HEK293 (cell line): ENCODE results near the gene STPG3.

Source experiments
- CTCF ChIA-PET: fragments of 350-600 bp; formaldehyde crosslinking; extraction: SDS; loops from one replicate; lab custom pipeline; 2021; ENCODE audit warnings: antibody characterized with exemption; lab: Yijun Ruan, JAX
- POLR2A ChIA-PET: fragments of 300-600 bp; formaldehyde crosslinking; extraction: SDS; loops from one replicate; lab custom pipeline; 2020; ENCODE audit warnings: antibody characterized with exemption, inconsistent platforms; lab: Yijun Ruan, JAX
- H3K27ac ChIP-seq: fragments of 200-500 bp; sonication (Bioruptor generic); 2 replicates; pipeline ENCODE4 v1.5.1; 2014; ENCODE audit warnings: low read depth, low read length, control low read depth, inconsistent platforms; ENCODE audit errors: extremely low read depth
- H3K36me3 ChIP-seq, 2 experiments: fragments of 200-500 bp in 1 of 2; sonication (Bioruptor generic) in 1 of 2; 1 replicate in 1 of 2; 2 replicates in 1 of 2; pipeline ENCODE4 v1.5.1; 2014 to 2017; ENCODE audit warnings: inconsistent platforms in 2 of 2, low read length in 2 of 2; ENCODE audit not compliant: control insufficient read depth in 2 of 2, insufficient read depth in 1 of 2
- H3K4me1 ChIP-seq: fragments of 200-500 bp; sonication (Bioruptor generic); 2 replicates; pipeline ENCODE4 v1.5.1; 2014; ENCODE audit warnings: mild to moderate bottlenecking, low read length, inconsistent platforms; ENCODE audit not compliant: control insufficient read depth, insufficient read depth
- H3K4me3 ChIP-seq: 2 replicates; pipeline ENCODE4 v1.5.1; 2011; ENCODE audit warnings: low read depth, mild to moderate bottlenecking, control low read depth, low read length, moderate library complexity
- H3K9me3 ChIP-seq: fragments of 200-500 bp; sonication (Bioruptor generic); 2 replicates; pipeline ENCODE4 v1.5.1; 2014; ENCODE audit warnings: low read depth, low read length, inconsistent platforms; ENCODE audit not compliant: control insufficient read depth, insufficient read depth
- ATF2 ChIP-seq: fragments of 450-650 bp; formaldehyde crosslinking; IDR thresholded peaks from 2 replicates; pipeline ENCODE4 v1.5.1; 2016; ENCODE audit warnings: missing biosample characterization, missing genetic modification characterization, low read depth
- BCL6B ChIP-seq: fragments of 450-650 bp; formaldehyde crosslinking; IDR thresholded peaks from 2 replicates; pipeline ENCODE4 v1.5.1; 2017; ENCODE audit warnings: missing biosample characterization, missing genetic modification characterization
- ELK4 ChIP-seq: IDR thresholded peaks from 2 replicates; pipeline ENCODE4 v1.6.1; 2011; ENCODE audit warnings: mild to moderate bottlenecking, low read depth, low read length, borderline replicate concordance
- GLI2 ChIP-seq: fragments of 450-650 bp; formaldehyde crosslinking; IDR thresholded peaks from 2 replicates; pipeline ENCODE4; 2017; ENCODE audit warnings: missing biosample characterization, missing genetic modification characterization, low read depth, borderline replicate concordance
- KLF8 ChIP-seq: fragments of 450-650 bp; formaldehyde crosslinking; IDR thresholded peaks from 2 replicates; pipeline ENCODE4 v1.5.1; 2016; ENCODE audit warnings: missing biosample characterization, missing genetic modification characterization
- MZF1 ChIP-seq: fragments of 450-650 bp; formaldehyde crosslinking; IDR thresholded peaks from 2 replicates; pipeline ENCODE4 v1.5.1; 2017; ENCODE audit warnings: missing biosample characterization, missing genetic modification characterization, borderline replicate concordance
- WT1 ChIP-seq: fragments of 450-650 bp; formaldehyde crosslinking; IDR thresholded peaks from 2 replicates; pipeline ENCODE4 v1.5.1; 2016; ENCODE audit warnings: missing biosample characterization, missing genetic modification characterization
- ZBTB26 ChIP-seq: fragments of 450-650 bp; formaldehyde crosslinking; optimal IDR thresholded peaks from 2 replicates; pipeline ENCODE3; 2016; ENCODE audit warnings: missing biosample characterization, mild to moderate bottlenecking, missing genetic modification characterization
- ZFP3 ChIP-seq: fragments of 450-650 bp; formaldehyde crosslinking; IDR thresholded peaks from 2 replicates; pipeline ENCODE4 v1.5.1; 2016; ENCODE audit warnings: low read depth, missing biosample characterization, missing genetic modification characterization
- ZNF148 ChIP-seq: fragments of 450-650 bp; formaldehyde crosslinking; IDR thresholded peaks from 2 replicates; pipeline ENCODE4 v1.5.0; 2017; ENCODE audit warnings: missing biosample characterization, missing genetic modification characterization, borderline replicate concordance
- ZNF266 ChIP-seq: fragments of 450-650 bp; formaldehyde crosslinking; IDR thresholded peaks from 2 replicates; pipeline ENCODE4 v1.5.1; 2016; ENCODE audit warnings: missing biosample characterization, missing genetic modification characterization, low read depth
- ZNF292 ChIP-seq: fragments of 450-650 bp; formaldehyde crosslinking; IDR thresholded peaks from 2 replicates; pipeline ENCODE4 v1.5.1; 2016; ENCODE audit warnings: low read depth, missing biosample characterization, missing genetic modification characterization, borderline replicate concordance
- ZNF324 ChIP-seq: fragments of 450-650 bp; formaldehyde crosslinking; IDR thresholded peaks from 2 replicates; pipeline ENCODE4 v1.5.1; 2016; ENCODE audit warnings: missing biosample characterization, missing genetic modification characterization
- ZNF423 ChIP-seq: fragments of 450-650 bp; formaldehyde crosslinking; IDR thresholded peaks from 2 replicates; pipeline ENCODE4 v1.5.1; 2016; ENCODE audit warnings: missing biosample characterization, missing genetic modification characterization
- ZNF48 ChIP-seq: fragments of 450-650 bp; formaldehyde crosslinking; IDR thresholded peaks from 2 replicates; pipeline ENCODE4 v1.5.1; 2016; ENCODE audit warnings: missing biosample characterization, missing genetic modification characterization
- ZNF585B ChIP-seq: fragments of 450-650 bp; formaldehyde crosslinking; IDR thresholded peaks from 2 replicates; pipeline ENCODE4 v1.5.1; 2016; ENCODE audit warnings: missing biosample characterization, missing genetic modification characterization
- ZNF623 ChIP-seq: fragments of 450-650 bp; formaldehyde crosslinking; IDR thresholded peaks from 2 replicates; pipeline ENCODE4 v1.5.1; 2016; ENCODE audit warnings: missing biosample characterization, missing genetic modification characterization
- ZNF792 ChIP-seq: fragments of 450-650 bp; formaldehyde crosslinking; IDR thresholded peaks from 2 replicates; pipeline ENCODE4 v1.5.1; 2016; ENCODE audit warnings: missing biosample characterization, missing genetic modification characterization

STPG3 gene

GRCh38 chr9:137251194-137251461 is at the start of gene STPG3:
TSS of gene STPG3 (plus strand) at chr9:137251286. CDS start at chr9:137251287, 1 bp downstream.
- Histone ChIP-seq H3K4me3 (no peak within 1 kb of the TSS), H3K27ac (no peak within 1 kb of the TSS), H3K9me3 (no peaks in the 10 kb centered on the region), H3K36me3 (peaks cover 0 to 3% of the 10 kb centered on the region in 2 experiments; a peak in 1 of 3 replicates), H3K4me1 (no peaks in the 10 kb centered on the region; the same call in 1 of the 2 replicates)
- TF ChIP-seq ZNF423 (tag by site-specific recombination) (no peak), ZNF792 (no peak), MZF1 (no peak), ZNF623 (tag by site-specific recombination) (no peak), ZNF585B (tag by site-specific recombination) (no peak), ATF2 (tag by site-specific recombination) (no peak), GLI2 (tag by site-specific recombination) (no peak), WT1 (tag by site-specific recombination) (no peak), ZNF266 (no peak), ZNF48 (tag by site-specific recombination) (no peak), ZBTB26 (tag by site-specific recombination) (no peak), ZNF324 (tag by site-specific recombination) (no peak), ZNF148 (tag by site-specific recombination) (no peak), ELK4 (no peak), ZNF292 (tag by site-specific recombination) (no peak), ZFP3 (tag by site-specific recombination) (no peak)
- POLR2A ChIA-PET = interaction anchor here (0.6 to 9.1 kb wide), 4 partner anchors 9 to 722 kb away, joined by 3 to 336 read pairs (median 4); partner anchors contain the start of gene TUBB4B
- CTCF ChIA-PET = interaction anchor here (0.5 to 0.9 kb wide), 2 partner anchors 13 to 17 kb away, joined by 3 to 5 read pairs; no protein-coding TSS in a partner anchor

GRCh38 chr9:137202966-137203365 is 48.1 kb upstream of the STPG3 start:
- no peak for TF ChIP-seq BCL6B (tag by site-specific recombination)
- no peak for TF ChIP-seq KLF8 (tag by site-specific recombination)
- ChIA-PET POLR2A (interaction anchor here (0.7 to 16.6 kb wide), 5 partner anchors 13 to 117 kb away, joined by 3 to 304 read pairs (median 22); partner anchors contain the start of genes ANAPC2, CYSRT1, MAN1B1 and RNF208), CTCF (interaction anchor here (0.6 to 1.5 kb wide), 2 partner anchors 84 to 207 kb away, joined by 3 read pairs; no protein-coding TSS in a partner anchor)
- Histone ChIP-seq H3K27ac (no peak overlapping the region), H3K4me3 (no peak overlapping the region), H3K4me1 (peaks cover 9% of the 10 kb centered on the region), H3K36me3 (peaks cover under 1 to 15% of the 10 kb centered on the region in 2 experiments; a peak in 2 of 3 replicates), H3K9me3 (no peaks in the 10 kb centered on the region)
